BLaER1 treated with 17β-estradiol and CSF1 and Interleukin-3, amounts not matched to agents 10 nM and 100 nM (cell line): ENCODE measurements around the gene BRD9.
"Not testable (repeated sequence)": the region's sequence is repeated elsewhere in the genome, so short reads cannot be mapped to it uniquely, and the experiment has no call there.

Source experiments
- H3K27ac ChIP-seq, 11 experiments: shearing (Covaris generic); formaldehyde crosslinking; 2 replicates each; pipeline ENCODE4 v1.8.1; 2022
- H3K27me3 ChIP-seq, 11 experiments: shearing (Covaris generic); formaldehyde crosslinking; 2 replicates each; pipeline ENCODE4 v1.8.1; 2022
- H3K36me3 ChIP-seq, 11 experiments: shearing (Covaris generic); formaldehyde crosslinking; 2 replicates each; pipeline ENCODE4 v1.8.1; 2022
- H3K4me1 ChIP-seq, 10 experiments: shearing (Covaris generic); formaldehyde crosslinking; 2 replicates each; pipeline ENCODE4 v1.8.1; 2022
- H3K4me2 ChIP-seq, 11 experiments: shearing (Covaris generic); formaldehyde crosslinking; 2 replicates each; pipeline ENCODE4 v1.8.1; 2022
- H3K4me3 ChIP-seq, 10 experiments: shearing (Covaris generic); formaldehyde crosslinking; 2 replicates each; pipeline ENCODE4 v1.8.1; 2022
- H3K9ac ChIP-seq, 11 experiments: shearing (Covaris generic); formaldehyde crosslinking; 2 replicates each; pipeline ENCODE4 v1.8.1; 2022
- H3K9me3 ChIP-seq, 11 experiments: shearing (Covaris generic); formaldehyde crosslinking; replicated peaks in 1 of 11; 2 replicates each; pipeline ENCODE4 v1.8.1; 2022
- H4K20me1 ChIP-seq, 11 experiments: shearing (Covaris generic); formaldehyde crosslinking; 2 replicates each; pipeline ENCODE4 v1.8.1; 2022
- Cebpa-rat ChIP-seq, 11 experiments: shearing (Covaris generic); IDR thresholded peaks; 2 replicates each; pipeline ENCODE4 v1.8.1; 2022

The BRD9 gene

GRCh38 chr5:933251-933861 lies 40.8 kb upstream of the BRD9 start:
- Histone ChIP-seq H3K4me3 (no peak overlapping the region), H3K27ac (no peak overlapping the region), H3K27me3 (peaks cover 0 to 16% (median 3%) of the 10 kb centered on the region in 11 experiments; a peak in 11 of 22 replicates), H4K20me1 (peaks cover 0 to 5% (median 0%) of the 10 kb centered on the region in 11 experiments; a peak in 2 of 22 replicates), H3K4me1 (peaks cover 0 to 6% (median 0%) of the 10 kb centered on the region in 10 experiments; a peak in 3 of 20 replicates), H3K9me3 (peaks cover 0 to 12% (median 9%) of the 10 kb centered on the region in 11 experiments; a peak in 10 of 22 replicates), H3K4me2 (no peak overlapping the region), H3K36me3 (no peaks in the 10 kb centered on the region), H3K9ac (no peak overlapping the region)
- TF ChIP-seq Cebpa-rat (IDR thresholded peaks at IDR 0.05), result no peak

GRCh38 chr5:932628-933250 lies 40.1 kb upstream of the BRD9 start:
- Histone ChIP-seq H3K9ac (no peak overlapping the region), H4K20me1 (no peaks in the 10 kb centered on the region; a peak in 2 of 22 replicates), H3K9me3 (peaks cover 0 to 12% (median 9%) of the 10 kb centered on the region in 11 experiments; a peak in 10 of 22 replicates), H3K27me3 (peaks cover 3 to 21% (median 8%) of the 10 kb centered on the region in 11 experiments; a peak in 21 of 22 replicates), H3K36me3 (no peaks in the 10 kb centered on the region), H3K4me1 (peaks cover 0 to 6% (median 0%) of the 10 kb centered on the region in 10 experiments; a peak in 3 of 20 replicates), H3K4me2 (no peak overlapping the region), H3K27ac (no peak overlapping the region), H3K4me3 (no peak overlapping the region)
- no peak for TF ChIP-seq Cebpa-rat (IDR thresholded peaks at IDR 0.05)

- Histone ChIP-seq H3K27me3 (peaks cover 9 to 26% (median 13%) of the 10 kb centered on the region in 11 experiments), H3K9me3 (peaks cover 0 to 12% (median 9%) of the 10 kb centered on the region in 11 experiments; a peak in 10 of 22 replicates), H3K4me3 (no peak overlapping the region), H4K20me1 (peaks cover 0 to 4% (median 0%) of the 10 kb centered on the region in 11 experiments; a peak in 4 of 22 replicates), H3K4me1 (peaks cover 0 to 7% (median under 1%) of the 10 kb centered on the region in 10 experiments; a peak in 7 of 20 replicates), H3K4me2 (no peak overlapping the region), H3K27ac (no peak overlapping the region), H3K36me3 (no peaks in the 10 kb centered on the region), H3K9ac (no peak overlapping the region)
- no peak for TF ChIP-seq Cebpa-rat (IDR thresholded peaks at IDR 0.05)
These were observed 39.6 kb upstream of the BRD9 start for GRCh38 chr5:932151-932627.

- TF ChIP-seq Cebpa-rat (IDR thresholded peaks at IDR 0.05), result no peak
- H3K36me3 ChIP-seq, result no peaks in the 10 kb centered on the region
- peaks cover 0 to 9% (median 0%) of the 10 kb centered on the region in 11 experiments; a peak in 6 of 22 replicates for H4K20me1 ChIP-seq
- peaks cover 0 to 13% (median 6%) of the 10 kb centered on the region in 10 experiments; a peak in 12 of 20 replicates for H3K4me1 ChIP-seq
- H3K9ac ChIP-seq, result no peak overlapping the region
- no peak overlapping the region for H3K4me3 ChIP-seq
- no peak overlapping the region for H3K27ac ChIP-seq
- peaks cover 14 to 32% (median 18%) of the 10 kb centered on the region in 11 experiments for H3K27me3 ChIP-seq
- no peak overlapping the region for H3K4me2 ChIP-seq
- peaks cover 0 to 12% (median 9%) of the 10 kb centered on the region in 11 experiments; a peak in 10 of 22 replicates for H3K9me3 ChIP-seq
These were observed 39.1 kb upstream of the BRD9 start for GRCh38 chr5:931570-932145.

- peaks cover 0 to 12% (median 7%) of the 10 kb centered on the region in 10 experiments; a peak in 12 of 20 replicates for H3K4me1 ChIP-seq
- no peak overlapping the region for H3K27ac ChIP-seq
- TF ChIP-seq Cebpa-rat (IDR thresholded peaks at IDR 0.05), result no peak
- H3K4me2 ChIP-seq, result no peak overlapping the region
- peaks cover 22 to 39% (median 26%) of the 10 kb centered on the region in 11 experiments for H3K27me3 ChIP-seq
- peaks cover 0 to 11% (median 0%) of the 10 kb centered on the region in 11 experiments; a peak in 6 of 22 replicates for H4K20me1 ChIP-seq
- peaks cover 0 to 12% (median 9%) of the 10 kb centered on the region in 11 experiments; a peak in 10 of 22 replicates for H3K9me3 ChIP-seq
- H3K9ac ChIP-seq, result no peak overlapping the region
- no peak overlapping the region for H3K4me3 ChIP-seq
- no peaks in the 10 kb centered on the region for H3K36me3 ChIP-seq
These were observed 38.3 kb upstream of the BRD9 start for GRCh38 chr5:930866-931265.

- Histone ChIP-seq H3K36me3 (no peaks in the 10 kb centered on the region), H3K27ac (no peak overlapping the region), H3K4me2 (no peak overlapping the region), H4K20me1 (peaks cover 0 to 19% (median 0%) of the 10 kb centered on the region in 11 experiments; a peak in 6 of 22 replicates), H3K4me3 (no peak overlapping the region), H3K9ac (no peak overlapping the region), H3K27me3 (peaks cover 35 to 52% (median 39%) of the 10 kb centered on the region in 11 experiments), H3K9me3 (peaks cover 0 to 9% (median 8%) of the 10 kb centered on the region in 11 experiments; a peak in 10 of 22 replicates), H3K4me1 (peaks cover 0 to 12% (median 7%) of the 10 kb centered on the region in 10 experiments; a peak in 12 of 20 replicates)
- no peak for TF ChIP-seq Cebpa-rat (IDR thresholded peaks at IDR 0.05)
These were observed 37.0 kb upstream of the BRD9 start for GRCh38 chr5:929596-929995.

- Histone ChIP-seq H3K4me1 (peaks cover 0 to 12% (median 7%) of the 10 kb centered on the region in 10 experiments; a peak in 12 of 20 replicates), H4K20me1 (peaks cover 0 to 23% (median 0%) of the 10 kb centered on the region in 11 experiments; a peak in 6 of 22 replicates), H3K27me3 (peaks cover 35 to 54% (median 42%) of the 10 kb centered on the region in 11 experiments)
- not testable (repeated sequence) for H3K9me3 ChIP-seq, H3K9ac ChIP-seq, H3K4me2 ChIP-seq, H3K36me3 ChIP-seq, H3K27ac ChIP-seq, H3K4me3 ChIP-seq
These were observed 36.6 kb upstream of the BRD9 start for GRCh38 chr5:929182-929581.

GRCh38 chr5:927172-928015 lies 34.8 kb upstream of the BRD9 start:
- H3K27ac ChIP-seq, result no peak overlapping the region
- H3K9me3 ChIP-seq, result no peaks in the 10 kb centered on the region
- H3K4me3 ChIP-seq, result peak overlapping the region in 5 of 10 experiments; percentile 30 to 60 (median 42); a peak in 5 of 20 replicates
- TF ChIP-seq Cebpa-rat (IDR thresholded peaks at IDR 0.05), result no peak
- peaks cover 0 to 2% (median 0%) of the 10 kb centered on the region in 11 experiments; a peak in 1 of 22 replicates for H3K36me3 ChIP-seq
- H3K4me1 ChIP-seq, result peaks cover 0 to 12% (median 7%) of the 10 kb centered on the region in 10 experiments; a peak in 12 of 20 replicates
- H4K20me1 ChIP-seq, result peaks cover 0 to 33% (median 6%) of the 10 kb centered on the region in 11 experiments; a peak in 7 of 22 replicates
- peaks cover 35 to 53% (median 42%) of the 10 kb centered on the region in 11 experiments for H3K27me3 ChIP-seq
- H3K9ac ChIP-seq, result peak overlapping the region in 2 of 11 experiments; percentile 43 to 49; a peak in 1 of 22 replicates
- peak overlapping the region; percentile 52 to 85 (median 67); a peak in 21 of 22 replicates for H3K4me2 ChIP-seq
